ENCODE results near the gene SAMD4A.

Gene SAMD4A

DNA sequence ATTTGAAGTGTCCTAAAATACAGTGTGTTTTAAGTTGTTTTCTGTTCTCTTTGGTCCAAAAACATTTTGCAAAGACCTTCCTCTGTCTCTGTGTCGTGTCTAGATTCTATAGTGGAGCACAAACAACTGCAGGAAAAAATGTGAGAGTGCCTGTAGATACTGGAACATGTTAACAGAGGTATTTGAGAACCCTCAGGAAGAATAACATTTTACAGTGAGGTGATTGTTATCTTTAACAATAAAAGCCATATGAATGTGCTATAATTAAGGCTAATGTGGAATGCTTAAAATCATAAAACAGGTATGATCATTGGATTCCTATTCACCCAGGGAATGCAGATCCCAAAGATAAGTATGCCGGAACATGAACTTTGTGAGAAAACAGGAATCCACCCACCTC lies 98.0 kb downstream of the SAMD4A start:
- DNase-seq = no peak

- DNase-seq = no peak
Measured at GRCh38 chr14:54665946-54666345, 99.0 kb downstream of the SAMD4A start.

- no peak for DNase-seq
Measured at GRCh38 chr14:54667026-54667744, 100.3 kb downstream of the SAMD4A start.

DNA sequence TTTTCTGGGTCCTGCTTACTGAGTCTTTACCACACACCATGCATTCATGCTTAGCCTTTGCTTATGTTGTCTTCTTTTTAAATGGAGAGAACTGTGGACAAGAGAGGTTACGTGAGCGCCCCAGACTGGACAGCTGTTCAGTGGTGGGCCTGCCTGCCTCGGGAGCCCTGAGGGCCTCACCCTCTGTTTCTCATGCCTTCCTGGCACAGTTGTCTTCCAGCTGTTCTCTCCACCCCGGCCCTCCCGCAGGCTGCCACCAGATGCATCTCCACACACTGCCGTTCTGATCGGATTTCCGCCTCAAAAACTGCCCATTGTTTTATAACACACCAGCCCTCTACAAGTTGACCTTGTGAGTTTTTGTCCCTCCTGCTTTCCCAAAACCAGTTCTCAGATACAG lies 100.8 kb downstream of the SAMD4A start:
- DNase-seq = no peak

- no peak for DNase-seq
Measured at GRCh38 chr14:54669721-54670561, 103.0 kb downstream of the SAMD4A start.

DNA sequence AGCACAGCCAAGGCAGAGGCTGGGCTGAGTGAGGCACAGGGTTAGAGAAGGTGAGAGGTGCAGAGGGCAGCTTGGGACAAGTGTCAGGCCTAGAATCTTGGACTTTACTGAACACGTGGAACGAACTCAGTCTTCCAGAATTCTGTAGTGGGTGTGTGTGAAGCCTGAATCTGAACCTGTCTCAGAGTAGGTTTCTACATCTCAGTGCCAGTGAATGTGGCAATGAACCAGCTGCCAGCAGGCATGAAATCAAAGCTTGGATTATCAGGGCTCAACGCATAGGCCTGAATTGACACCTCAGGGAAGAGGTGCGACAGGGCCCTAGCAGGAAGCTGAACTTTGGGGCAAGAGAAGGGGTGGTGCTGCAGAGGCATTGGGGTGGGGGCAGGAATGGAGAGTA lies 104.6 kb downstream of the SAMD4A start:
- DNase-seq = no peak

GRCh38 chr14:54672181-54672580 lies 105.3 kb downstream of the SAMD4A start:
- DNase-seq = no peak

DNA sequence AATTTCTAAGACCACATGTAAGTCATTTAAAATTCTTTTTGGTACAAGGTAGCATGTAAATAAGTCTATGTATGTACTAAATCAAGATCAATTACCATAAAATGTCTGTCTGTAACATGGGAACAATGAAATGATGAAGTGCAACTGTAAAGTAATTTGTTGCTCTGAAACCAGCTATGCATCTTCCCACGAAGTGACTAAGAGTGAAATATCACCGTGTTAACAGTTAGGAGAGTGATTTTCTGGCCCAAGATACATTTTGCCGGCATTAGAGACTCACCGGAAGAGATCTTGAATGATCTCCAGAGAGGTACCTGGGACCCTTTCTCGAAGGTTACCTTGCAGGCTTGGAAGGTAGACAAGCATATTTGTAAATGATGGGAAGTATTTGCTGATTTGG lies 105.8 kb downstream of the SAMD4A start:
- DNase-seq = no peak

DNA sequence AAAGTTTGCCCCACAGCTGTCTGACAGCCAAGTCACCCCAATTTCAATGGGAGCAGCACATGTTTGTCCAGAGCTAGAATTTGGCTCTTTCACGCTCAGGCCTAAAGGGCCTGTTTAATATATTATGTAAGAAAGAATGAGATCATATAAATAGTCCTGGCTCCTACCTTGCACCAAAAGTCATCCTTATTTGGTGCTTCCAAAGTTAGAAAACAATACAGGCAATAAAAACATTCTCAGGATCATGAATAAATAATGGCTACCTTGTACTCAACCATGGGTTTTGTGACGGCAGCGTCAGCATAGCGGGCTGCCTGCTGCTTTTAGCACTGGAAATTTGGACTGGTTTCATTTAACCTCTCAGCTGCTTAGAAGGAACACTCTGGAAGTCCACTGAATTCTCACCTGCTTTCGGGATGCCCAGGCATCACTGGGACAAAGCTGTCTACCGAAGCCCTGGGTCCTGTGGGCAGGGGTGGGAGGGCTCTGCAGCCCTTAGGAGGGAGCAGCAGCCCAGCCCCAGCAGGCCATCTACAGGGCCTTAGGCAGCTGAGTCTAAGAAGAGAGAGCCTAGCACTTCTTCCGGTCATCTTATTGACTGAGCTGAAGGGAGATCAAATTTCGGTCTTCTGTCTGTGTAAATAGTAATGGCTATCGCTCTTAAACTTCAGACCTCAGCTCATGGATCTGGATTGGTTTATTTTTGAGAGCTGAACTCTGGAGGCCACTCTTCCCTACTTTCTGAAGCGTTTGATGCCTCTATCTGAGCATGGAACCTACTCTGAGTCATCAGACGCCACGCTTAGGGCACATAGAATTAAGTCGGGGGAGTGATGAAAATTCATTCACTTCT lies 106.5 kb downstream of the SAMD4A start:
- no peak for DNase-seq

DNA sequence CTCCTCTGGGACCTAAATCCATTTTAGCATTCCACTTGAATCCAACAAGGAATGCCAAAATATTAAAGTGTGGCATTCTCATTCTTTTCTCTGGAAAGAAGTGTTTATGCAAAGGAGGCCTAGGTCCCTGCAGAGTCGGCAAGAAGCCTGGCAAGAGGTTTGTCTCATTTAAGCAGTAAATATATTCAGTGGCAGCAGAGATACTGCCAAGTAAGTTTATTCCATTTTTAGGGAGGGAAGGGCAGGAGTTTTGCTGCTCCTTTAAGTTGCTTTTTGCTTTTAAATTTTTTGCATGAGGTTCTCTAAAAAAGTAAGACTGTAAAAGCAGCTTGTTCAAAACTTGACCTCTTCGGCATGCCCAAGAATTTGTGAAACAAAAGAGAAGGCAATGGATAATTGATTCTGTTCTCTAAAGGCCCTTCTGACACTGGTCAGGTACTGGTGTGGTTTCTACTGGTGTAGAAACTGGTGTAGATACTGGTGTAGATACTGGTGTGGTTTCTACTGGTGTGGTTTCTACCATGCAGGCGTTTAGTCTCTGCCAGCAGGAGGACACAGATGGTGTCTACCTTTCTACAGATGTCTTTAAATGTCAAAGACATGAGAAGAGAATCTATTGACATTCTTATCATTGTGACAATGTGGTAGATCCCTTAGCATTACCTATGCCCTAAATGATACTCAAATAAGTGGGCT lies 107.3 kb downstream of the SAMD4A start:
- DNase-seq = no peak

DNA sequence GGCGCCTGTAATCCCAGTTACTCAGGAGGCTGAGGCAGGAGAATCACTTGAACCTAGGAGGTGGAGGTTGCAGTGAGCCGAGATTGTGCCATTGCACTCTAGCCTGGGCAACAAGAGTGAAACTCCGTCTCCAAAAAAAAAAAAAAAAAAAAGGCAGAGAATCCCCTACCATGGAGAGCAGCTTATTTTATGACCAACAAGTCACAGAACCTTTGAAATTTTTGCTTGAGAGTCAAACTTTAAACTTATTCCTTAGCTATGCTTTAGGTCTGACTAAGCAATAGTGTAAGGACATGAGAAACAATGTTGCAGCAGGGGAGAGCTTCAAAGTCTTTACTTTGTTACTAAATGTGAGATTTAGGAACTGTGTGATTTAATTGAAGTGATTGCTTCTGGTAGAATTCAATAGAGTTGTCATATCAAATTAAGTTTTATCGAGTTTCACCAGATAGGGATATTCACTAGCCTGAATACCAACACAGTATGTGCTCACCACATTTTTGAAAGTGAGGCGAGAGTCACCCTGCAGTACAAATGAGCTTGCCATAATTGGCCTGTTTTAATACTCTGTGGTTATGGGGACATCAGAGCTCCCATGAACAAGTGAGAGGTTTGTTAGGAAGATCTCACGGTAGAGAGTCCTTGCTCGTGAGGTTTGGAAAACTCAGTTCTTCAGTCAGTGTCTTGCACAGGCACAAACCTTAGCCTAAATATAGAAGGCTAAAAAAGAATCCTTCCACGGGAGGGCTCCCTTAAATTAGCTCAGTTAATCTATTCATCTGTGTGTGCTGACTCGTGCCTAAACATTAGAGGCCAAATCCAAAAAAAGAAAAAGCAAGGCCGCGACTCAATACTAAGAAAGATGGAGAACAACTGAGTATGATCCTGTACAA lies 108.6 kb downstream of the SAMD4A start:
- no peak for DNase-seq

GRCh38 chr14:54676812-54677708 lies 110.1 kb downstream of the SAMD4A start:
- no peak for DNase-seq

- no peak for DNase-seq
Measured at GRCh38 chr14:54680651-54681050, 113.7 kb downstream of the SAMD4A start.

GRCh38 chr14:54681811-54682261 lies 114.9 kb downstream of the SAMD4A start:
- DNase-seq = no peak

- DNase-seq = no peak
Measured at GRCh38 chr14:54682578-54682977, 115.7 kb downstream of the SAMD4A start.

DNA sequence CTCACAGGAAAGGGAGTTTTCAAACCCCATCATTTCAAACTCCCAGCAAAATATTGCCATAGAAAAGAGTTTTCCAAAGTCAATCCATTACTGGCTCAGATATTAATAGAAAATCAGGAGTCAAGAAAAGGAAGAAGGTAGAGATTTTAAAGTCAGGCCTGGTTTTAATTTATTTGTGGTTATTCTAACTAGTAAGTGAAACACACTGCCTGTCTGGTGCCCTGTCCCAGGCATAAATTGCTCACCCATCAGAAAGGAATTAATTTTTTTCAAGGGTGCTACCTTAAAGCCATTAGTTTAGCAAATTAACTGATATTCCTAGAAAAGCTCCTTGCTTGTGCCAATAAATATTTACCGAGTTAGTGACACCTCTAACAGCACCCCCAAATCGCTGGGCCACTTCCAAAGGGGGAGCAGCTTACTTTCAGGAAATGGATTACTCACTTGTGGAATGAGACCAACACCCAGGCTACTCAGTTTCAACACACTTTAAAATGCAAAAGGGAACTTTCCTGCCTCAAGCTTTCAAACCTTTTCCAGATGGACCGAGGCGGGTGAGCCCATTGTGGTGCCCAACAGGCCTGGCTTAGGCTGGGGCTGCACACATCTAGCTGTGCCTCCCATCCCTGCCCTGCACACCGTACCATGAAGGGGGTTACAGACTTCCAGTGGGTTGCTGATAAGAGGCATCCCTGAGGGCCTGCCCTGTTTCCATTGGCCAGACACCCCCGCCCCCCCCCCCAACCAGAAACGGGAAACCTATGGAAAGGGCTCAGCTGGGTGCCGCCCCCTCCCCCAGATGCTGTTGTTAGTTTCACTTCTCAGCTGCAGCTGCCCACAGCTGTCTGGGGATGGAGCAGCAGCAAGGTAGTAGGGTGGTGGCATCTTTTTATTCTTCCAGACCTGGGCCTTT lies 117.2 kb downstream of the SAMD4A start:
- DNase-seq = no peak

GRCh38 chr14:54685286-54685845 lies 118.4 kb downstream of the SAMD4A start:
- DNase-seq = no peak

GRCh38 chr14:54686219-54686870 lies 119.4 kb downstream of the SAMD4A start:
- no peak for DNase-seq
